ENCODE measurements around the gene OR10G4. TPM values are rescaled to one million over a fixed set of nuclear protein-coding genes. Genes with fewer than 3 reads are reported as not detected.
"Not testable (repeated sequence)": the region's sequence is repeated elsewhere in the genome, so short reads cannot be mapped to it uniquely, and the experiment has no call there.

The OR10G4 gene
- total RNA-seq (2014; rRNA removed; shearing (Covaris generic)) = not detected in 2 replicates

DNA sequence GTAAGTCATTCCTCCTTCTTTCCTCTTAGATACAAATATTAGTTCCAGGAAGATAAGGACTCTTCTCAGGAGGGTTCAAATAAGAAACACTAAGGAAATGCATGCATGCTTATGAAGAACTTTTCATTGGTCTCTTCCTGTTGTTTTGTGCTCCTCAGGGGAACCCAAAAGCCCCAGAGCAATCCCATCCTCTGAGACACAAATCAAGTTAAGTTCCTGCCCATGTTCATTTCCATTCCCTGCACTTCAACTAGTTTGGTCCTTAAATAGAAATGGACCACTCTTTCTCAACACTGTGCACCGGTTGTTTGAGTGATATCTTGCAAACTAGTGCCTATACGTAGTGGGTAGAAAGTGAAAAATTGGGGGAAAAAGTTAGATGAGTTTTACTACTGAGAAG, at the start of gene OR10G4:
OR10G4 (plus strand) TSS at position 301 of the 400 bp plus-strand sequence. CDS start 2,578 bp downstream, outside the sequence.
- in situ Hi-C loops (cut with HindIII; ENCODE audit: low sequenced_read_pairs) = no loop called here
- DNase-seq (ENCODE audit: low spot score) = no peak

DNA sequence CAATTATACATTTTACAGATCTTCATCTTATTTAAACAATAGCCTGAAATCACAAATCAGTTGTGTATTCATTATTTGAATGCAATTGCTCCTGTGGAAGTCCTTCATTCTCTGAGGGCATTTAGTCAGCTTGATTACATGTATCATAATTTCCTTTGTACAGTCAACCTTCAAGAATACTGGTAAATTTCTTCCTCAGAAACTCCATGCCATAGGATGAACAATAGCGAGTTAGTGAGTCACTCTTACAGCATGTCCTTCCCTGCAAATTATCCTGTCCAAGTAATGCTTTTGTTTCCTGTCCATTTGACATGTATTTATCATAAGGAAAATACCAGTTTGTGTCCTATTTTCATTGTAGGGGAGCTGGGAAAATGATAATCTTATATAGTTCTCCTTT, 39.0 kb upstream of the OR10G4 start:
- in situ Hi-C loops (cut with HindIII; ENCODE audit: low sequenced_read_pairs) = no loop called here
- DNase-seq (ENCODE audit: low spot score) = no peak

DNA sequence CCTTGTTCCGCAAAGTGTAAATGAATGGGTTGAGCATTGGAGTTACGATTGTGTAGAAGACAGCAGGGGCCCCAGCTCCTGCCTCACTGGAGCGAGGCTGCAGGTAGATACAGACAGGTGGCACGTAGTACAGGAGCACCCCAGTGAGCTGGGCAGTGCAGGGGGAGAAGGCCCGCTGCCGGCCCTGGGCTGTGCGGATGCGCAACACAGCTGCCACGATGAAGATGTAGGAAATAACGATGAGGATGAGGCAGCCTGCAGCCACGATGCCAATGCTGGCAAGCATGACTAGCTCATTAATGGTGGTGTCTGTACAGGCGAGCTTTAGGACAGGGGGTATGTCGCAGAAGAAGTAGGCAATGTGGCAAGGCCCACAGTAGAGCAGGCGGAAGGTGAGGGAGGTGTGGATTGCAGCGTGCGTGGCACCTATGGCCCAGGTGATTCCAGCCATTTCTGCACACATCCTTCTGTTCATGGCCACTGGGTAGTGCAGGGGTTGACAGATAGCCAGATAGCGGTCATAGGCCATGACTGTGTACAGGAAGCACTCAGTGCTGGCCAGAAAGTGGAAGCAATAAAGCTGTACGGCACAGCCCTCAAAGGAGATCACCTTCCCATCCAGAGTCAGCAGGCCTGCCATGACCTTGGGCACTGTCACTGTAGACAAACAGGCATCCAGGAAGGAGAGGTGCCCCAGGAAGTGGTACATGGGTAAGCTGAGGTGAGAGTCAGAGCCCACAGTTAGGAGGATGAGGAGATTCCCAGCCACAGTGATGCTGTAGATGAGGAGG, 35.8 kb upstream of the OR10G4 start:
- in situ Hi-C loops (cut with HindIII; ENCODE audit: low sequenced_read_pairs) = no loop called here
- DNase-seq (ENCODE audit: low spot score) = no peak

- in situ Hi-C loops (cut with HindIII; ENCODE audit: low sequenced_read_pairs) = no loop called here
- DNase-seq (ENCODE audit: low spot score) = no peak
Measured at GRCh38 chr11:123977731-123978347, 35.0 kb upstream of the OR10G4 start, which contains the start of gene OR10S1. TSS of gene OR10S1 (minus strand) at chr11:123977781. CDS start at chr11:123977664, 117 bp downstream.

DNA sequence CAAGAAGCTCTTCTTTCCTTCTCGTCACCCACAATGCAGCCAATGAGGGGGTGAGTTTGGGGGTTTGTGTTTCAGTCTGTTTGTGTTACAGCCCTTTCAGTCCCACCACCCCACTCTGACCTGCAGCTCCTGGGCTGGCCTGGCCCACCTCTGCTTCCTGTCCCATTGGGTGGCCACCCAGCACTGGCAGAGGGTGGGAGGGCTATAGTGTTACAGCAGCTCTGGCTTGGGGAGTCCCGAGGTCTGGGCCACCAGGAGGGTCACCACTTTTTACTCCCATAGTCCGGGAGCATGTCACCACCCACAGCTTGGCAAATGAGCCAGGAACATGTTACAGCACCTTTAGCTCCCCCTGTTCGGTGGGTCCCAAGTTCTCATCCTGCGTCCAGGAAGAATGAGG, 33.5 kb upstream of the OR10G4 start:
- no peak for DNase-seq (ENCODE audit: low spot score)
- in situ Hi-C loops (cut with HindIII; ENCODE audit: low sequenced_read_pairs) = no loop called here

DNA sequence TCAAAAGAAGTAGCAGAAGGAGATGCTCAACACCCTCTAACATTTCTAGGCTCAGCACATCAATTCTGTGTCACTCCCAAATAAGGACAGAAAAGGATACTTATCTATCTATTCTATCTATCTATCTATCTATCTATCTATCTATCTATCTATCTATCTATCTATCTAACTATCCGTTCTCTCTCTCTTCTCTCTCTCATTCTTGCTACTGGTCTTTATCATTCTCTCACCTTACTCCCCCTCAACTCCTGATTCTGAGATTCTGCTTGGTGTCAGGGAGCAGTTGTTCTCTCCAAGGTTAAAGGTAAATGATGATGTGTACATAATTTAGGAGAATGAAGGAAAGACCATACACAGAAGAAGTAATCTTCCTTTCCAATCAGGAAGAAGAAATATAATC, 17.7 kb upstream of the OR10G4 start, which contains the start of gene OR10G6:
OR10G6 (minus strand) TSS at position 43 of the 400 bp plus-strand sequence; CDS start at position 43, 0 bp downstream.
- DNase-seq (ENCODE audit: low spot score) = no peak
- in situ Hi-C loops (cut with HindIII; ENCODE audit: low sequenced_read_pairs) = no loop called here

DNA sequence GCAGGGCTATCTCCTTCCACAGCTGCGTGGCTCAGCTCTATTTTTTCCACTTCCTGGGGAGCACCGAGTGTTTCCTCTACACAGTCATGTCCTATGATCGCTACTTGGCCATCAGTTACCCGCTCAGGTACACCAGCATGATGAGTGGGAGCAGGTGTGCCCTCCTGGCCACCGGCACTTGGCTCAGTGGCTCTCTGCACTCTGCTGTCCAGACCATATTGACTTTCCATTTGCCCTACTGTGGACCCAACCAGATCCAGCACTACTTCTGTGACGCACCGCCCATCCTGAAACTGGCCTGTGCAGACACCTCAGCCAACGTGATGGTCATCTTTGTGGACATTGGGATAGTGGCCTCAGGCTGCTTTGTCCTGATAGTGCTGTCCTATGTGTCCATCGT, 3.0 kb downstream of the OR10G4 start:
- in situ Hi-C loops (cut with HindIII; ENCODE audit: low sequenced_read_pairs); DNase-seq (ENCODE audit: low spot score): not testable (repeated sequence)

DNA sequence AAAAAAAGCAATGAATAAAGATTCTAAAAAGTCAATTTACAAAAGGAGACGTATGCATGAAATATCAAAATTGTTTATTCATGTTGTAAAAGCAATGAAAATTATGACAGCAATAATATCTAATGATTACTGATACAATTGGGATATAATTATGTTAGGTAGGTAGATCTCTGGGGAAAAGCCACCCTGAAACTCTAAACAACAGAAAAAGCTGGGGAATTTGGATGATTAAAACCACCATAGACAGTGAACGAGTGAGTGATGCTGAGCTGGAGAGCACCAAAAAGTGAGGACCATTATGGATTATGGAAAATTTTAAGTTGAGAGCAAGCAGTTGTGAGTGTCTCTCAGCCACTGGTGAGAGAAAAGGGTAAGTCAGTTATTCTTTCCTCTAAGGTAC, 13.7 kb downstream of the OR10G4 start, which contains the start of gene OR10G8:
OR10G8 (plus strand) TSS at position 301 of the 400 bp plus-strand sequence. CDS start 2,825 bp downstream, outside the sequence.
- no peak for DNase-seq (ENCODE audit: low spot score)
- in situ Hi-C loops (cut with HindIII; ENCODE audit: low sequenced_read_pairs) = no loop called here

DNA sequence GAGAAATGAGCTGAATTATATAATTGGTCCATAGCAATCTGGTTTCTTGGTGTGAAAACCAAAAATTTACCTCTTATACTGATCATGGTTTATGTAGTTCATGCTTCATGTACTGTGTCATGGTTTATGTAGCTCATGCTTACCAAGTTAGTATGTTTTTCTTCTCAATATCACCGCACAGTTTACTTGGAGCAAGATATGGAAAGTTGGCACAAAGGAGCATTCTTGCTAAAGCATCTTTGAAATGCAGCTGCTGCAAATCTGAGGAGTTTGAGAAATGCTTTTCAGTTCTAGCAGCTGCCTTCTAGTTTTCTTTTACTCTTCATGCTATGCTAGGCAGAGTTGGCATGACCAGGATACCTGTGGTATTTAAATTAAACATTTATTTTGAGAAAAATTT, 23.9 kb downstream of the OR10G4 start:
- DNase-seq (ENCODE audit: low spot score) = no peak
- in situ Hi-C loops (cut with HindIII; ENCODE audit: low sequenced_read_pairs) = no loop called here

- in situ Hi-C loops (cut with HindIII; ENCODE audit: low sequenced_read_pairs) = no loop called here
- no peak for DNase-seq (ENCODE audit: low spot score)
Measured at GRCh38 chr11:124039557-124039956, 26.8 kb downstream of the OR10G4 start.

- in situ Hi-C loops (cut with HindIII; ENCODE audit: low sequenced_read_pairs) = no loop called here
- no peak for DNase-seq (ENCODE audit: low spot score)
Measured at GRCh38 chr11:124041254-124041653, 28.5 kb downstream of the OR10G4 start, which contains the start of gene OR10G7. TSS of gene OR10G7 (minus strand) at chr11:124041325. CDS start at chr11:124039001, 2,324 bp downstream.

DNA sequence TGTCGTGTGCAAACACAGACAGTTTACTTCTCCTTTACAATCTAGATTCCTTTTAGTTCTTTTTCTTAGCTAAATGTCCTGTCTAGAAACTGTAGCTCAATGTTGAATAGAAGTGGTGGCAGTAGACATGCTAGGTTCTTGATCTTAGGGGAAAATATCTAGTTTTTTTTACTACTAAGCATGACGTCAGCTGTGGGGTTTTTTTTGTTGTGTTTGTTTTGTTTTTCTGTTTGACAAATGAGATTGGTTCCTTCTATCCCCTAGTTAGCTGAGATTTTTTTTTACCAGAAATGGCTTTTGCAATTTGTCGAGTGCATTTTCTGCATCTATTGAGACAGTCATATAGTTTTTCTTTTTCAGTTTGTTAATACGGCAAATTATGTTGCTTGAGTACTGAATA, 30.6 kb downstream of the OR10G4 start:
- DNase-seq (ENCODE audit: low spot score) = no peak

GRCh38 chr11:124050748-124051147, 38.0 kb downstream of the OR10G4 start:
- in situ Hi-C loops (cut with HindIII; ENCODE audit: low sequenced_read_pairs) = no loop called here
- no peak for DNase-seq (ENCODE audit: low spot score)

More for the DNA sequence above, 30.6 kb downstream of the OR10G4 start:
- in situ Hi-C loops (cut with HindIII; ENCODE audit: low sequenced_read_pairs) = no loop called here

DNA sequence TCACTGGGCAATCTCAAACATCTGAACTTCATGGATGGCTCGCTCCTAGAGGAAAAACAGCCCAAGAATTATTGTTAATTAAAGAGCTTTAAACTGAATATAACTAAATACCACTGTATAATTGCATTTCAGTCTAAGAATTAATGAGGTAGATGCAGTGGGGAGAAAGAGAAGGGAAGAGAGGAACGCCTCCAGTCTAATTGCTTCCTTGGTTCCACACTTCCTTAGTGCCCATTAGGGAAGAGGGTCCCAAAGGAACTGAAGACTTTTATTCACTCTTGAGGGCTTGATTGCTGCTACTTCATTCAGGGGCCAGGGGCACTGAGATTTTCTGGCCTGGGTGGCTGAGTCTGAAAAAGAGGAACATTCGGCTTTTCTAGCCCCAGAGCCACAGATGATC, 40.2 kb downstream of the OR10G4 start:
- in situ Hi-C loops (cut with HindIII; ENCODE audit: low sequenced_read_pairs) = no loop called here
- no peak for DNase-seq (ENCODE audit: low spot score)

Other genes with a start within 250 kb of the OR10G4 start
- not detected in 2 replicates for gene OR6M1, start 206.6 kb upstream of the OR10G4 start, total RNA-seq (2014; rRNA removed; shearing (Covaris generic))
- gene TMEM225, start 127.3 kb upstream of the OR10G4 start, total RNA-seq (2014; rRNA removed; shearing (Covaris generic)) = not detected in 2 replicates
- not detected in 2 replicates for gene OR8D4, start 110.8 kb upstream of the OR10G4 start, total RNA-seq (2014; rRNA removed; shearing (Covaris generic))
- gene OR4D5, start 73.4 kb upstream of the OR10G4 start, total RNA-seq (2014; rRNA removed; shearing (Covaris generic)) = not detected in 2 replicates
- gene OR6T1, start 69.2 kb upstream of the OR10G4 start, total RNA-seq (2014; rRNA removed; shearing (Covaris generic)) = not detected in 2 replicates
- not detected in 2 replicates for gene OR10S1, start 35.2 kb upstream of the OR10G4 start, total RNA-seq (2014; rRNA removed; shearing (Covaris generic))
- gene OR10G6, start 17.8 kb upstream of the OR10G4 start, total RNA-seq (2014; rRNA removed; shearing (Covaris generic)) = not detected in 2 replicates
- gene OR10G9, start 10.0 kb downstream of the OR10G4 start, total RNA-seq (2014; rRNA removed; shearing (Covaris generic)) = not detected in 2 replicates
- not detected in 2 replicates for gene OR10G8, start 13.8 kb downstream of the OR10G4 start, total RNA-seq (2014; rRNA removed; shearing (Covaris generic))
- gene OR10G7, start 28.3 kb downstream of the OR10G4 start, total RNA-seq (2014; rRNA removed; shearing (Covaris generic)) = not detected in 2 replicates
- gene VWA5A, start 102.5 kb downstream of the OR10G4 start, total RNA-seq (2014; rRNA removed; shearing (Covaris generic)) = 0.98 TPM in 1 of 2 replicates, not detected in the other
- not detected in 2 replicates for gene OR10D3, start 170.3 kb downstream of the OR10G4 start, total RNA-seq (2014; rRNA removed; shearing (Covaris generic))
- gene OR8G1, start 228.1 kb downstream of the OR10G4 start, total RNA-seq (2014; rRNA removed; shearing (Covaris generic)) = not detected in 2 replicates
- gene OR8G5, start 243.4 kb downstream of the OR10G4 start, total RNA-seq (2014; rRNA removed; shearing (Covaris generic)) = not detected in 2 replicates

All from G401 (cell line).